Measurements from ENCODE around the gene TPT1. TPM values are rescaled to one million over a fixed set of nuclear protein-coding genes. Genes with fewer than 3 reads are reported as not detected.

Gene TPT1
- total RNA-seq, 6 experiments from 2014 or later: 2,421 to 2,688 (median 2,563) TPM

DNA sequence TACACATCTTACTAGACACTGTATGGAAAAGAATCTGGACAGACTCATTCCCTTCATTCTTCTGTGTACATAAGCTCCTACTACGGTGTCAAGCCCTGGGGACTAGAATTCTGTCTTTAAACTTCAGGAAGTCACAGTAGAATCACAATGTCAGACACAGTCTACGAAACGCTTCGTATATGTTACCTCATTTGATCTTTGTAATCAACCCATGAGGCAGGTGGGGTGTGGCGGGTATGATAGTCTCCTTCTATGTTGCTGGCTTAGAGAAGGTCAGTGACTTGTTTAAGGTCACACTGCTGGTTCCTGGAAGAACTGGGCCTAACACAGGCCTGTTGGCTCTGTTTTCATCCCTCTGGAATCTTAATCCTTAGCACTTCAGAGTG, 32.2 kb upstream of the TPT1 start:
- DNase-seq: no peak
- H3K9me3 Mint-ChIP-seq: no peaks in the 10 kb centered on the region
- H3K27me3 Mint-ChIP-seq (ENCODE audit: insufficient read depth): peaks cover 2% of the 10 kb centered on the region; the same call in 1 of the 2 replicates
- no peak overlapping the region for H3K4me3 Mint-ChIP-seq
- H3K36me3 Mint-ChIP-seq (ENCODE audit: low read depth): no peaks in the 10 kb centered on the region; the same call in 1 of the 2 replicates
- H3K4me1 Mint-ChIP-seq (ENCODE audit: low read depth): peaks cover 32% of the 10 kb centered on the region
- TF ChIP-seq, protein P1, sequence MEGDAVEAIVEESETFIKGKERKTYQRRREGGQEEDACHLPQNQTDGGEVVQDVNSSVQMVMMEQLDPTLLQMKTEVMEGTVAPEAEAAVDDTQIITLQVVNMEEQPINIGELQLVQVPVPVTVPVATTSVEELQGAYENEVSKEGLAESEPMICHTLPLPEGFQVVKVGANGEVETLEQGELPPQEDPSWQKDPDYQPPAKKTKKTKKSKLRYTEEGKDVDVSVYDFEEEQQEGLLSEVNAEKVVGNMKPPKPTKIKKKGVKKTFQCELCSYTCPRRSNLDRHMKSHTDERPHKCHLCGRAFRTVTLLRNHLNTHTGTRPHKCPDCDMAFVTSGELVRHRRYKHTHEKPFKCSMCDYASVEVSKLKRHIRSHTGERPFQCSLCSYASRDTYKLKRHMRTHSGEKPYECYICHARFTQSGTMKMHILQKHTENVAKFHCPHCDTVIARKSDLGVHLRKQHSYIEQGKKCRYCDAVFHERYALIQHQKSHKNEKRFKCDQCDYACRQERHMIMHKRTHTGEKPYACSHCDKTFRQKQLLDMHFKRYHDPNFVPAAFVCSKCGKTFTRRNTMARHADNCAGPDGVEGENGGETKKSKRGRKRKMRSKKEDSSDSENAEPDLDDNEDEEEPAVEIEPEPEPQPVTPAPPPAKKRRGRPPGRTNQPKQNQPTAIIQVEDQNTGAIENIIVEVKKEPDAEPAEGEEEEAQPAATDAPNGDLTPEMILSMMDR (IDR thresholded peaks at IDR 0.05): no peak
- no peak overlapping the region for H3K27ac Mint-ChIP-seq

- Mint-ChIP-seq H3K4me3 (no peak overlapping the region), H3K4me1 (ENCODE audit: low read depth) (peaks cover 35% of the 10 kb centered on the region), H3K27ac (no peak overlapping the region; the same call in 1 of the 2 replicates), H3K27me3 (ENCODE audit: insufficient read depth) (peaks cover 2% of the 10 kb centered on the region; the same call in 1 of the 2 replicates), H3K36me3 (ENCODE audit: low read depth) (no peaks in the 10 kb centered on the region; the same call in 1 of the 2 replicates), H3K9me3 (no peaks in the 10 kb centered on the region)
- TF ChIP-seq, protein P1 (IDR thresholded peaks at IDR 0.05): no peak
- DNase-seq: no peak
These were observed 31.5 kb upstream of the TPT1 start for GRCh38 chr13:45372189-45373161.

DNA sequence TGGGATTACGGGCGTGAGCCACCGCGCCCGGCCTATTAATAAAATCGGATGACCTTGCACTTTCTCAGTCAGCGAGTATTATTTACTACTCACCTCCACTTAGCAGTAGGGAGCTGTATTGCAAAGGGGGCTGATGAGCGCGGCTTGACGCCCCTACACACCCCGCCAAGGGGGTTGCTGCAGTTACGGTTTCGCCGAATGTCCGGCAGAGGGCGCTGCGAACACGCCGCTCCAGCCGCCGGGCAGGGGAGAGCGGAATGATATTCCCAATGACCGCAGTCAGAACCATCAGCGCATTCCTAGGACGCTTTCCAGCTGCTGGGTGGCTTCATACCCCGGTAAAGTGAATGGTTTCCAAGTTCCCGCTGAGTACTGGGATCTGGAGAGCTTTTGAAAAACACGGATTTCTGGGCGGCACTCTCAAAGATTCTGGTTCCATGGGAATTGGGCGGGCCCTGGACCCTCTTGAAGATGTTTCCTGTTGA, 30.0 kb upstream of the TPT1 start:
- H3K27me3 Mint-ChIP-seq (ENCODE audit: insufficient read depth): peaks cover 2% of the 10 kb centered on the region; the same call in 1 of the 2 replicates
- peak; percentile 36 for DNase-seq
- peak overlapping the region; percentile 38; the same call in 1 of the 2 replicates for H3K4me3 Mint-ChIP-seq
- TF ChIP-seq, protein P1 (IDR thresholded peaks at IDR 0.05): peak; percentile 98
- H3K36me3 Mint-ChIP-seq (ENCODE audit: low read depth): no peaks in the 10 kb centered on the region; the same call in 1 of the 2 replicates
- H3K9me3 Mint-ChIP-seq: no peaks in the 10 kb centered on the region
- peaks cover 44% of the 10 kb centered on the region for H3K4me1 Mint-ChIP-seq (ENCODE audit: low read depth)
- H3K27ac Mint-ChIP-seq: no peak overlapping the region

- Mint-ChIP-seq H3K36me3 (ENCODE audit: low read depth) (peaks cover 2% of the 10 kb centered on the region), H3K27me3 (ENCODE audit: insufficient read depth) (peaks cover 2% of the 10 kb centered on the region; the same call in 1 of the 2 replicates), H3K4me1 (ENCODE audit: low read depth) (peaks cover 32% of the 10 kb centered on the region), H3K4me3 (no peak overlapping the region), H3K27ac (no peak overlapping the region), H3K9me3 (no peaks in the 10 kb centered on the region)
- DNase-seq: no peak
- TF ChIP-seq, protein P1 (IDR thresholded peaks at IDR 0.05): no peak
These were observed 28.1 kb upstream of the TPT1 start for GRCh38 chr13:45369116-45369515.

- peaks cover 32% of the 10 kb centered on the region for H3K4me1 Mint-ChIP-seq (ENCODE audit: low read depth)
- peaks cover 8% of the 10 kb centered on the region for H3K36me3 Mint-ChIP-seq (ENCODE audit: low read depth)
- no peak overlapping the region for H3K4me3 Mint-ChIP-seq
- TF ChIP-seq, protein P1 (IDR thresholded peaks at IDR 0.05): no peak
- peak overlapping the region; percentile 54 for H3K27ac Mint-ChIP-seq
- peaks cover 4% of the 10 kb centered on the region; the same call in 1 of the 2 replicates for H3K9me3 Mint-ChIP-seq
- no peak for DNase-seq
- H3K27me3 Mint-ChIP-seq (ENCODE audit: insufficient read depth): peaks cover 2% of the 10 kb centered on the region; the same call in 1 of the 2 replicates
These were observed 27.6 kb upstream of the TPT1 start for GRCh38 chr13:45368571-45368970.
